ENCODE data around the gene TMEM100.

DNA sequence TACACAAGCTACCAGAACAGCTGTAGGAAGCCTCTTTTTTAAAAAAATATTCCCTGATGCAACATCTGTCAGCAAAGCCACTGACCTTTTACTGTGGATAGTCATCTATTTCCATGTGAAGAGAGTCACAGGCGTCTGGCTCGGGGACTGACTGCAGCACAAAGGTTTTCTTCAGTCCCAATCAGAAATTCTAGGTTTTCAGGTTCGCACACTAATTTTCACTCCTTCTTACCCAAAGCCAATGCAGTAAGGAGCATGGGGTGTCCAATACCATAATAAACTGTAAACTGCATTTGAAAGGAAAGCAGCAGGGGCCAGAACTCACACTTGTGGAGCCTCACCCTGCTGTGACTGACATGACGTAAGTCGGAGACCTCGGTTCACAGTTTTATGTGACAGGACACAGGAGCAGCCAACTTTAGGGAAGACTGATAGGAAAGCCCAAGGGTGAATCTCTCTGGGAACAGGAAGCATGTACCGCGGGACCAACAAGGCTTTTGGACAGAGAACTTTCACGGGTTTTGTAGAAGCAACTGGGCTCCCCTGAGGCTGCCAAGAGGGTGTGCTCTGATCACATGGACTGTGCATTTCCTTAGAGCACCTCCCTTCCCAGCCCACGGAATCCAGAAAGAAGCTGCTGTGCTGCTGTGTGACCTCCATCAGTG is 9.1 kb upstream of the TMEM100 start:
- TF ChIP-seq, protein P1, sequence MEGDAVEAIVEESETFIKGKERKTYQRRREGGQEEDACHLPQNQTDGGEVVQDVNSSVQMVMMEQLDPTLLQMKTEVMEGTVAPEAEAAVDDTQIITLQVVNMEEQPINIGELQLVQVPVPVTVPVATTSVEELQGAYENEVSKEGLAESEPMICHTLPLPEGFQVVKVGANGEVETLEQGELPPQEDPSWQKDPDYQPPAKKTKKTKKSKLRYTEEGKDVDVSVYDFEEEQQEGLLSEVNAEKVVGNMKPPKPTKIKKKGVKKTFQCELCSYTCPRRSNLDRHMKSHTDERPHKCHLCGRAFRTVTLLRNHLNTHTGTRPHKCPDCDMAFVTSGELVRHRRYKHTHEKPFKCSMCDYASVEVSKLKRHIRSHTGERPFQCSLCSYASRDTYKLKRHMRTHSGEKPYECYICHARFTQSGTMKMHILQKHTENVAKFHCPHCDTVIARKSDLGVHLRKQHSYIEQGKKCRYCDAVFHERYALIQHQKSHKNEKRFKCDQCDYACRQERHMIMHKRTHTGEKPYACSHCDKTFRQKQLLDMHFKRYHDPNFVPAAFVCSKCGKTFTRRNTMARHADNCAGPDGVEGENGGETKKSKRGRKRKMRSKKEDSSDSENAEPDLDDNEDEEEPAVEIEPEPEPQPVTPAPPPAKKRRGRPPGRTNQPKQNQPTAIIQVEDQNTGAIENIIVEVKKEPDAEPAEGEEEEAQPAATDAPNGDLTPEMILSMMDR (IDR thresholded peaks at IDR 0.05; ENCODE audit: low read depth, low read length, poor library complexity, severe bottlenecking) = no peak
- TF ChIP-seq EZH2phosphoT487 (IDR thresholded peaks at IDR 0.05; ENCODE audit: borderline replicate concordance, low read length) = no peak
